Fibroblast of the aortic adventitia (primary cell): ENCODE measurements around the gene LIMA1. TPM values are rescaled to one million over a fixed set of nuclear protein-coding genes. Genes with fewer than 3 reads are reported as not detected.
A peak's percentile ranks its signal among the peaks of the same experiment; 100 is the strongest.

Experiments used
- DNase-seq: peaks from one replicate; pipeline ENCODE4 v3.0.0-alpha.2; 2010; ENCODE audit warnings: low read depth
- H3K4me3 ChIP-seq: 2 replicates; pipeline ENCODE4 v1.5.1; 2011; ENCODE audit warnings: low read depth, mild to moderate bottlenecking, control low read depth, low read length, moderate library complexity
- CTCF ChIP-seq: IDR thresholded peaks from 2 replicates; pipeline ENCODE4 v1.5.1; 2011; ENCODE audit warnings: mild to moderate bottlenecking, low read length, control low read depth, inconsistent platforms; ENCODE audit not compliant: insufficient read depth
- total RNA-seq: library from RNA; depleted of rRNA; stranded (reverse); fragments of >200 nt; gene quantifications from 2 replicates; pipeline ENCODE4 v1.2.3, GENCODE V29; 2012; ENCODE audit warnings: low replicate concordance

Gene LIMA1
- total RNA-seq, 1 donor, result 229 TPM

- TF ChIP-seq CTCF, result no peak
These were observed 86.0 kb downstream of the LIMA1 start for GRCh38 chr12:50197297-50197727.

DNA sequence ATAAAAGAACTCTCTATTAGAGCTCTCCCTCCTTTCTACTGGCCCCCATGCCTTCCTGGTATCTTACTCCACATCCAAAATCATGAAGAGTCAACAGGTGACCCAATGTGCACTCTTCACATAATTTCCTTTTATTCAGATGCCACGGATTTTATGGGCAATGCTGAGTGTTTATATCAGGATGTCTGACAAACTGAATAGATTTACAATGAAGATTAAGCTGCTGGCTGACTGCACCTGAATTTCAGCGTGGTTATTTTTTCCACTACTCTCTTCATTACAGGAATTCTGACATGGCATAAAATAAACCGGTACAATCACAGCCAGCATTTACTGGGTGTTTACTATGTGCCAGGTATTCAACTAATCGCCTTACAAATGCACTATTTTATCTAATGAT, 86.8 kb downstream of the LIMA1 start:
- no peak for DNase-seq
- TF ChIP-seq CTCF, result no peak
- no peak overlapping the region for H3K4me3 ChIP-seq

More at GRCh38 chr12:50197297-50197727, 86.0 kb downstream of the LIMA1 start:
- DNase-seq, result peak; percentile 59
- no peak overlapping the region for H3K4me3 ChIP-seq

DNA sequence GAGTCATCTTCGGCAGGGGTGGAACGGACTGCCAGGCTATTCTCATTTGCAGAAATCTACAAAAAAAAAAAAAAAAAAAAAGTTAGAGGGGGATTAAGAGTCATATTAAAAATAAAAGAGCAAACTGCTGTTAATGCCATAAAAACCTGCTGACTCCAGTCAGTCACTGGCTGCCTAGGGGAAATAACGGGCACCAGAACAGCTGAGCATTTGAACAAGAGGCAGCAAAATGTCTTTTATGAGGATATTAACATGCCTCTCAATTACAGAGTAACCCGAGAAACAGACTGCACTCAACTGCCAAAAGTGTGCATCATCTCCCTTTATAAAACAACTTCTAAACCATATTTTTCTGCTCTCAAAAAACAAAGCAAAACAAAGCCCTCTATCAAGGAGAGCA, 87.5 kb downstream of the LIMA1 start:
- no peak for TF ChIP-seq CTCF
- no peak overlapping the region for H3K4me3 ChIP-seq
- DNase-seq, result no peak

GRCh38 chr12:50192908-50193307, 90.4 kb downstream of the LIMA1 start:
- TF ChIP-seq CTCF, result no peak
- peak; percentile 81 for DNase-seq
- H3K4me3 ChIP-seq, result no peak overlapping the region

DNA sequence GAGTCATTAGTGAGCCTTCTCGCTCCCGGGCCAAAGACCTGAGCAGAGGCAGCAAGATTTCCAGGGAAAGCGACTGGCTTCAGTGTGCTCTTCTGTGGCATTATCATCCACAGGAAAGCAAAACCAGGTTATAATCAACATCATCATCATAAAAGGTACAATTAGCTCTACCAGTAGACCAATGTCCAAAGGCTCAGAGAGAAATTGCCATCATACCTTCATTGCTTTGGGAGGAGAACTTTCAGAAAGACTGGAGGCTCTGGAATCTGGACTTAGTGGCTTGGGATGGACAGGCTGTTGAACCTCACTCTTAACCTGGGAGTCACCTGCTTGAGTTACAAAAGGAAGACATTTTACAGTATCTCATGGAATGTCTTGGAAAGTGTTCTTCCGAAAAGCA, 91.1 kb downstream of the LIMA1 start:
- TF ChIP-seq CTCF, result no peak
- DNase-seq, result no peak
- no peak overlapping the region for H3K4me3 ChIP-seq

DNA sequence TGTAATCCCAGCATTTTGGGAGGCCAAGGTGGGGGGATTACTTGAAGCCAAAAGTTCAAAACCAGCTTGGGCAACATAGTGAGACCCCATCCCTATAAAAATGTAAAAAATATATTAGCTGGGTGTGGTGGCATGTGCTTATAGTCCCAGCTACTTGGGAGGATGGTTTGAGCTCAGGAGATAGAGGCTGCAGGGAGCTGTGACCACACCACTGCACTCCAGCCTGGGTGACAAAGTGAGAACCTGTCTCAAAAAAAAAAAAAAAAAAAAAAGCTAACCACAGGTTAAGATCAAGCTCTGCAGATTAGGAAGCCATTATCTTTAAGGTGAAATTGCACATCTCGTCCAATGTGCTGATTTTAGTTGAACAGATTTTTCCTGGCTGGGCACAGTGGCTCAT, 92.5 kb downstream of the LIMA1 start:
- DNase-seq, result no peak
- no peak for TF ChIP-seq CTCF
- H3K4me3 ChIP-seq, result no peak overlapping the region

DNA sequence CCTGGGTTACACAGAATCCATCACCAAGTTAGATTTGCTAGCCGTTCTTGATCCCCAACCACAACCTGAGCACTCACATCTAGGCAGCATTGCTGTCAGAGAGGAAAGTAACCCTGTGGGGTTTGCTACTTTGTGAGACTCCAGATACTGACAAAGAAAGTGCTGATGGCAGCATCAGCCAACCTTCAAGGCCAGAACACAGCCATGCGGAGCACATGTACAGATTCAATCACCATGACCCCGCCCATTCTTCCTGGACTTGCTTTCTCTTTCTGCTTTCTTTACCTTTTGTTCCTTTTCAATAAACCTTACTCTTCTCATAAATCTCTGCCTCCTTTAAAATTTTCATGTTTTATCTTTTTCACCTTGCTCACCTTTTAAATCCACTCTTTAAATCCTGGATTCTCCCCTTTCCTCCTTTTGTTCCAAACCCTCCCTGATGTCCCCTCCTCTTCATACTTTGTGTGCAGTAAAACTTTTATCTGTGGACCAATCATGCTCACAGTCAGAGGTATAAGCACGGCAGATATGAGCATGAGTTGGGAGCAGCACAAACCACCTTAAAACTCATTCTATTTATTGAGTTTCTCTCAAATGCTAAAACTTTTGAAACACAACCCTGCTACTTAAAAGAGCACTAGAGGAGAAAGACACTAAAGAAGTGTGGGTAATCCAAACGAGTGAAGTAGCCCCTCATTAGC, 94.3 kb downstream of the LIMA1 start:
- DNase-seq, result no peak
- no peak overlapping the region for H3K4me3 ChIP-seq
- no peak for TF ChIP-seq CTCF
